ENCODE results near the gene PSD2.
"Not testable (repeated sequence)": the region's sequence is repeated elsewhere in the genome, so short reads cannot be mapped to it uniquely, and the experiment has no call there.

PSD2 gene

GRCh38 chr5:139784488-139784887, 11.1 kb upstream of the PSD2 start:
- TF ChIP-seq CTCF (IDR thresholded peaks at IDR 0.05; ENCODE audit: insufficient read depth, missing control alignments), result no peak
- DNase-seq (ENCODE audit: insufficient read length, low spot score) (no peak), FAIRE-seq (no peak)

GRCh38 chr5:139787257-139787567, 8.4 kb upstream of the PSD2 start:
- no peak for FAIRE-seq
- no peak for DNase-seq (ENCODE audit: insufficient read length, low spot score)
- no peak for TF ChIP-seq CTCF (IDR thresholded peaks at IDR 0.05; ENCODE audit: insufficient read depth, missing control alignments)

GRCh38 chr5:139787568-139788293, 7.9 kb upstream of the PSD2 start:
- peak; percentile 85 for TF ChIP-seq CTCF (IDR thresholded peaks at IDR 0.05; ENCODE audit: insufficient read depth, missing control alignments)
- DNase-seq (ENCODE audit: insufficient read length, low spot score), result peak; percentile 93
- FAIRE-seq, result no peak

- FAIRE-seq, result no peak
- TF ChIP-seq CTCF (IDR thresholded peaks at IDR 0.05; ENCODE audit: insufficient read depth, missing control alignments), result no peak
- DNase-seq (ENCODE audit: insufficient read length, low spot score), result no peak
Observed at GRCh38 chr5:139788294-139788910, 7.2 kb upstream of the PSD2 start.

GRCh38 chr5:139789116-139789844, 6.3 kb upstream of the PSD2 start:
- no peak for TF ChIP-seq CTCF (IDR thresholded peaks at IDR 0.05; ENCODE audit: insufficient read depth, missing control alignments)
- FAIRE-seq (no peak), DNase-seq (ENCODE audit: insufficient read length, low spot score) (no peak)

- TF ChIP-seq CTCF (IDR thresholded peaks at IDR 0.05; ENCODE audit: insufficient read depth, missing control alignments), result no peak
- DNase-seq (ENCODE audit: insufficient read length, low spot score) (no peak), FAIRE-seq (no peak)
Observed at GRCh38 chr5:139789845-139790189, 5.8 kb upstream of the PSD2 start.

- no peak for TF ChIP-seq CTCF (IDR thresholded peaks at IDR 0.05; ENCODE audit: insufficient read depth, missing control alignments)
- FAIRE-seq (no peak), DNase-seq (ENCODE audit: insufficient read length, low spot score) (no peak)
Observed at GRCh38 chr5:139792218-139792617, 3.4 kb upstream of the PSD2 start.

- not testable (repeated sequence) for DNase-seq (ENCODE audit: insufficient read length, low spot score); FAIRE-seq
Observed at GRCh38 chr5:139792655-139793054, 3.0 kb upstream of the PSD2 start.
